ENCODE measurements around the gene TIPRL. TPM values are rescaled to one million over a fixed set of nuclear protein-coding genes. Genes with fewer than 3 reads are reported as not detected.
A peak's percentile ranks its signal among the peaks of the same experiment; 100 is the strongest.

TIPRL gene
- total RNA-seq, 4 donors from 2014 or later = 19.3 to 25.7 (median 21.7) TPM

DNA sequence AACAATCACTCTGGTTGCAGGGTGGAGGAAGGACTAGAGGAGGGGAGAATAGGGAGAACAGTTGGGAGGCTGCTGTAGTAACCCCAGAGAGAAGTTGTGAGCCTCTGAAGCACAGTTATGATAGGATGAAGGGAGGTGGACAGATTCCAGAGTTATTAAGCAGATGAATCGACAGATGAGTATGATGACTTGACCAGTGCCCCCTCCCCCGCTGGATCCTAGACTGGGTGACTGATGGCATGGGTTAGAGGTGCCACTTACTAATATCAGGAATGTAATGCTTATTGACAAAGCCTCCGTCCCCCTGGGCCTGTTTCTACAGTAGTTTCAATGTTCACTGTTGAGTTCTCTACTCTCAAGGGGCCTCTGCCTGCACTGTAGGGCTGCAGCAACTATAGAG, 14.0 kb upstream of the TIPRL start:
- TF ChIP-seq POLR2A (IDR thresholded peaks at IDR 0.05) = no peak
- WGBS, 2 donors = 89 to 97% methylated on average over 3 of the region's 3 CpGs
- intact Hi-C loops (cut with DNase I) = no loop called here

DNA sequence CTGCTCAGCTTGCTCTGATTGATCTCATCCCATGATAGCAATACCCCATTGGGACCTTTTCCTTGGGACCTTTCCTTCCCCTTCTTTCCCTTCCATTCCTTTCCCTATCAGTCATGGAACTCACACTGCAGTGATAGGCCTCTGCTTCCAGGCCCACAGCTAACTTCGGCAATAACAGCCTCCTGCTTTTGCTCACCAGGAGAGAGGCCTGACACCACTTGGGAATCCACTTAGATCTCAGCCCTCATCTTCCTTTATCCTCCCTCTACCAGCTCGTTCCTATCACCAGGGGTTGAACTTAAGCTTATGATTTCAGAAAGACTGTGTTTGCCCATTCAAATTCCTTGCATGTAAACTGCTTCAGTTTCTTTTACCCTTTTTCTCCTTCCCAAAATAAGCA, 11.0 kb upstream of the TIPRL start:
- no peaks in the 10 kb centered on the region for H3K27me3 ChIP-seq
- 57 to 60% methylated on average over 2 of the region's 2 CpGs for WGBS, 2 donors
- intact Hi-C loops (cut with DNase I) = no loop called here
- H3K4me1 ChIP-seq = no peaks in the 10 kb centered on the region
- TF ChIP-seq POLR2A (IDR thresholded peaks at IDR 0.05) = no peak
- TF ChIP-seq, protein P1, sequence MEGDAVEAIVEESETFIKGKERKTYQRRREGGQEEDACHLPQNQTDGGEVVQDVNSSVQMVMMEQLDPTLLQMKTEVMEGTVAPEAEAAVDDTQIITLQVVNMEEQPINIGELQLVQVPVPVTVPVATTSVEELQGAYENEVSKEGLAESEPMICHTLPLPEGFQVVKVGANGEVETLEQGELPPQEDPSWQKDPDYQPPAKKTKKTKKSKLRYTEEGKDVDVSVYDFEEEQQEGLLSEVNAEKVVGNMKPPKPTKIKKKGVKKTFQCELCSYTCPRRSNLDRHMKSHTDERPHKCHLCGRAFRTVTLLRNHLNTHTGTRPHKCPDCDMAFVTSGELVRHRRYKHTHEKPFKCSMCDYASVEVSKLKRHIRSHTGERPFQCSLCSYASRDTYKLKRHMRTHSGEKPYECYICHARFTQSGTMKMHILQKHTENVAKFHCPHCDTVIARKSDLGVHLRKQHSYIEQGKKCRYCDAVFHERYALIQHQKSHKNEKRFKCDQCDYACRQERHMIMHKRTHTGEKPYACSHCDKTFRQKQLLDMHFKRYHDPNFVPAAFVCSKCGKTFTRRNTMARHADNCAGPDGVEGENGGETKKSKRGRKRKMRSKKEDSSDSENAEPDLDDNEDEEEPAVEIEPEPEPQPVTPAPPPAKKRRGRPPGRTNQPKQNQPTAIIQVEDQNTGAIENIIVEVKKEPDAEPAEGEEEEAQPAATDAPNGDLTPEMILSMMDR (IDR thresholded peaks at IDR 0.05) = no peak
- DNase-seq = no peak
- no peaks in the 10 kb centered on the region for H3K36me3 ChIP-seq
- H3K4me3 ChIP-seq (replicated peaks in 1 of 3) = no peak overlapping the region
- no peak overlapping the region for H3K27ac ChIP-seq
- no peaks in the 10 kb centered on the region for H3K9me3 ChIP-seq

More for the DNA sequence above, 14.0 kb upstream of the TIPRL start:
- no peaks in the 10 kb centered on the region for H3K9me3 ChIP-seq
- DNase-seq = no peak
- no peaks in the 10 kb centered on the region for H3K4me1 ChIP-seq
- H3K27me3 ChIP-seq = no peaks in the 10 kb centered on the region
- no peaks in the 10 kb centered on the region for H3K36me3 ChIP-seq
- H3K4me3 ChIP-seq (replicated peaks in 1 of 3) = no peak overlapping the region
- no peak overlapping the region for H3K27ac ChIP-seq

DNA sequence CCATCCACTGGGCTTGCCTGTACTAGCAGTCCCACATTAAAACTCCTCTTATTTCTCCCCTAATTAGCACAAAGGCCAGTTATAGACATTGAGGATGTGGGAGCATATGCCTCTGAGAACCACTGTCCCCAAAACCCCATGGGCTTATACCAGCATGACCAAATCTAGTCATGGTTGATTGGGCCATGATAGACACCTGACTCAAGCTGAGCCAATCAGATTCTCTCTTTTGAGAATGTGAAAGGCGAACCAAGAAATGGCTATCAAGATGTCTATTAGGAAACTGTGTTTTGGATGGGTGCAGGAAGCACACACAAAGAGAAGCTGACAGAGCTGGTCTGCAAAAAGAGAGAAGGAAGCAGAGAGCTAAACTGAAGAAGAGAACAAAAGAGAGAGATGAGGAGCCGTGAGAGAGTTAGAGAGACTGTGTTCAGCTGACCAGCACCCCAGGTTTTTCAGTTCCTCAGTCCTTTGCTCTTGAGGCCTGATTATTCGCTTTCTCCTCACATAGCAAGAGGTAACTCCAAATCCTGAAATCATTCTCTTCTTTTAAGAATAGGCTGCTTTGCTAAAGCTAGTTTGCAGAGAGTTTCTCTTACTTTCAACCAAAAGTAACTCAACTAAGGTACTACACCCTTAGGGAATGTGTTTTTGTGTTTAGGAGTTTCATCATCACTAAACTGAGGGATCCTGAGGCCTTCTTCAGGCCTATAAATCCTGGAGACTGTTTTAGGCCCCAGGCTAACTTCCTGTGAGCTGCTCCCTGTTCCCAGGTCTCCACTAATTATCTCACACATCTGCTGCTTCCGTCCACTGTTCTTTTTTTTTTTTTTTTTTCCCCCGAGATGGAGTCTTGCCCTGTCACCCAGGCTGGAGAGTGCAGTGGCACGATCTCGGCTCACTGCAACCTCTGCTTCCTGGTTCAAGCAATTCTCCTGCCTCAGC, 7.9 kb upstream of the TIPRL start:
- H3K4me3 ChIP-seq (replicated peaks in 1 of 3) = no peak overlapping the region
- no peaks in the 10 kb centered on the region for H3K27me3 ChIP-seq
- TF ChIP-seq, protein P1 (IDR thresholded peaks at IDR 0.05) = no peak
- TF ChIP-seq POLR2A (IDR thresholded peaks at IDR 0.05) = no peak
- H3K36me3 ChIP-seq = no peaks in the 10 kb centered on the region
- intact Hi-C loops (cut with DNase I) = no loop called here
- H3K9me3 ChIP-seq = no peaks in the 10 kb centered on the region
- 89 to 93% methylated on average over 7 of the region's 7 CpGs for WGBS, 2 donors
- no peaks in the 10 kb centered on the region for H3K4me1 ChIP-seq
- no peak overlapping the region for H3K27ac ChIP-seq
- no peak for DNase-seq

DNA sequence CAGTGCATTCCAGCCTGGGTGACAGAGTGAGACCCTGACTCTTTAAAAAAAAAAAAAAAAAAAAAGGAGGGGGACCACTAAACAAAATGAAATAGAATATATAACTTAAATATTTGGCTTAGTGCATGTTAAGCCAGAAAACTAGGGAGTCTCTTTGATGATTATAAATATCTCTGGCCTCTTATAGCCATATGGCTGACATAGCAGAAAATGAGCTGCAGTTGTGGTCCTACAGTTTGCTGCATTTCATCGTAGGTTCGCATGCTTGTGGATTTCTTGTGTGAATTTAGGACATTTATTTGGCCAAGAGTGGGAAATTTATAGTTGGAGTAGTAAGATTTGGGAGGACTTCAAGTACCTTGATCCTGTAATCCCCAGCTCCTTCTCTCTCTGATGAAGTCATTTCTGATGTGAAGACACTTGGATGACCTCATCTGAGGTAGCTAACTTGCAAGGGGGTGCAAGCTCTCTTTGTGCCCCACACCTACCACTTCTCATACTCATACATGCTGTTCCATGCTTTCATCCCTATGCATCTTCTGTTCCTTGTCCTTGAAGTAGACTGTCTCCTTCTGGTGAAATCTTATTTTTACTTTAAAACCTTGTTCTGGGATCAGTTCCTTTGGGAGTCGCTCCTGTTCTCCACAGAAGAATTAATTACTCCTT, 6.4 kb upstream of the TIPRL start:
- whole genome bisulfite sequencing, 2 donors = 89 to 96% methylated on average over 3 of the region's 3 CpGs
- intact Hi-C loops (cut with DNase I) = no loop called here
- DNase-seq = no peak
- no peak overlapping the region for H3K4me3 ChIP-seq (replicated peaks in 1 of 3)
- no peaks in the 10 kb centered on the region for H3K27me3 ChIP-seq
- H3K36me3 ChIP-seq = no peaks in the 10 kb centered on the region
- TF ChIP-seq, protein P1 (IDR thresholded peaks at IDR 0.05) = no peak
- no peak for TF ChIP-seq POLR2A (IDR thresholded peaks at IDR 0.05)
- H3K9me3 ChIP-seq = no peaks in the 10 kb centered on the region
- no peaks in the 10 kb centered on the region for H3K4me1 ChIP-seq
- H3K27ac ChIP-seq = no peak overlapping the region

DNA sequence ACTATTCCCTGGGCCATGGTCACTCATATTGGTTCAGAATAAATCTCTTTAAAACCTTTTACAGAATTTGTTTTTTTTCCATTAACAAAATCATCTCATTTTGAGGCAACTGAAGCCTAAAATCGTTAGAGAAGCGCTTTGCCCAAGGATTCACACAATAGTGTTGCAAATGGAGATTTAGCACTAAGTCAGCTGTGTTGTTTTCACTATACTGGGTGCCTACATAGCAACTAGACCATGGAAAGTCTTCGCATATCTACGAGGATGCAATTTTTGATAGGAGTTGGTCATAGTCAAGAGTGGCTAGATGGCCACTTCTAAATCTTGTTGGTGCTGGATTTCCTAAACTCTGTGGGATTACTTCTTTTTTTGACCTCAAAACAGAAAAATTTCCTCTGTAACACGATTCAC, 530 bp upstream of the TIPRL start:
- intact Hi-C loops (cut with DNase I) = no loop called here
- WGBS, 2 donors = 73 to 74% methylated on average over 5 of the region's 5 CpGs
- H3K4me3 ChIP-seq (replicated peaks in 1 of 3) = peak overlapping the region in 2 of 3 donors; percentile 1 to 69

More for the DNA sequence above, 530 bp upstream of the TIPRL start:
- TF ChIP-seq, protein P1 (IDR thresholded peaks at IDR 0.05) = no peak
- TF ChIP-seq POLR2A (IDR thresholded peaks at IDR 0.05) = no peak
- H3K27me3 ChIP-seq = no peaks in the 10 kb centered on the region
- no peaks in the 10 kb centered on the region for H3K36me3 ChIP-seq
- peaks cover 7 to 10% of the 10 kb centered on the region in 2 donors for H3K4me1 ChIP-seq
- H3K9me3 ChIP-seq = no peaks in the 10 kb centered on the region
- no peak for DNase-seq
- H3K27ac ChIP-seq = peak overlapping the region; percentile 77 to 91 (median 86)

All from thyroid gland (tissue), 4 donors.